ENCODE measurements around the gene LNX1.

DNA sequence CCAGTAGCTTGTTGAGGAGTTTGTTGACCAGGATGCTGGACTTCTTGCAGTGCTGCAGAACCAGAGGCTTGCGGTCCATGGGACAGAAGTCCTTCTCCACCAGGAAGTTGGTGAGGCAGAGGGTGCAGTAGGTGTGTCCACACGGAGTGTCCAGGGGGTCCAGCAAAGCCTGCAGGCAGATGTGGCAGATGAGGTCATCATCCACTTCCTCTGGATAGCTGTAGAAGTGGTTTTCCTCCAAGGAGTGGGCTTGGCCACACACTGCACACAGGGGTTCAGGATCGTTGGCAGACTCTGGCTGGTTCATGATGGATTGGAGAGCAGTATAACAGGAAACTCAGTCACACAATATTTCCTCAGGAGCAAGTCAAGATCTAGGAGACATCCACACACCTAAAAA lies 17.6 kb downstream of the LNX1 start:
- TF ChIP-seq, protein P1, sequence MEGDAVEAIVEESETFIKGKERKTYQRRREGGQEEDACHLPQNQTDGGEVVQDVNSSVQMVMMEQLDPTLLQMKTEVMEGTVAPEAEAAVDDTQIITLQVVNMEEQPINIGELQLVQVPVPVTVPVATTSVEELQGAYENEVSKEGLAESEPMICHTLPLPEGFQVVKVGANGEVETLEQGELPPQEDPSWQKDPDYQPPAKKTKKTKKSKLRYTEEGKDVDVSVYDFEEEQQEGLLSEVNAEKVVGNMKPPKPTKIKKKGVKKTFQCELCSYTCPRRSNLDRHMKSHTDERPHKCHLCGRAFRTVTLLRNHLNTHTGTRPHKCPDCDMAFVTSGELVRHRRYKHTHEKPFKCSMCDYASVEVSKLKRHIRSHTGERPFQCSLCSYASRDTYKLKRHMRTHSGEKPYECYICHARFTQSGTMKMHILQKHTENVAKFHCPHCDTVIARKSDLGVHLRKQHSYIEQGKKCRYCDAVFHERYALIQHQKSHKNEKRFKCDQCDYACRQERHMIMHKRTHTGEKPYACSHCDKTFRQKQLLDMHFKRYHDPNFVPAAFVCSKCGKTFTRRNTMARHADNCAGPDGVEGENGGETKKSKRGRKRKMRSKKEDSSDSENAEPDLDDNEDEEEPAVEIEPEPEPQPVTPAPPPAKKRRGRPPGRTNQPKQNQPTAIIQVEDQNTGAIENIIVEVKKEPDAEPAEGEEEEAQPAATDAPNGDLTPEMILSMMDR (IDR thresholded peaks at IDR 0.05): no peak
- TF ChIP-seq POLR2A (IDR thresholded peaks at IDR 0.05): no peak
- no peak for TF ChIP-seq POLR2AphosphoS5 (IDR thresholded peaks at IDR 0.05)

Data from suprapubic skin (tissue), 4 donors.